HepG2 (cell line): ENCODE data around the gene TFDP2. TPM values are rescaled to one million over a fixed set of nuclear protein-coding genes. Genes with fewer than 3 reads are reported as not detected.
A peak's percentile ranks its signal among the peaks of the same experiment; 100 is the strongest.

Source experiments
- KDM4B ChIP-seq: sonication (generic); formaldehyde crosslinking; IDR thresholded peaks from 2 replicates; pipeline ENCODE4 v1.4.0; 2020; ENCODE audit warnings: missing genetic modification reagents
- MTA1 ChIP-seq: sonication (generic); formaldehyde crosslinking; IDR thresholded peaks from 2 replicates; pipeline ENCODE4 v1.4.0; 2020; ENCODE audit warnings: missing genetic modification reagents, mild to moderate bottlenecking, borderline replicate concordance
- NAIF1 ChIP-seq: sonication (generic); formaldehyde crosslinking; IDR thresholded peaks from 2 replicates; pipeline ENCODE4 v1.5.0; 2020; ENCODE audit warnings: mild to moderate bottlenecking, missing genetic modification reagents, borderline replicate concordance
- PHF20 ChIP-seq: sonication (generic); formaldehyde crosslinking; IDR thresholded peaks from 2 replicates; pipeline ENCODE4 v1.5.0; 2020; ENCODE audit warnings: mild to moderate bottlenecking, missing genetic modification reagents
- POGZ ChIP-seq: sonication (generic); formaldehyde crosslinking; IDR thresholded peaks from 2 replicates; pipeline ENCODE4 v1.4.0; 2020; ENCODE audit warnings: mild to moderate bottlenecking, missing genetic modification reagents
- POLR2AphosphoS5 ChIP-seq: IDR thresholded peaks from 2 replicates; pipeline ENCODE4 v1.6.1; 2012; ENCODE audit warnings: low read depth, low read length
- RBFOX2 ChIP-seq: fragments of 200-400 bp; formaldehyde crosslinking; IDR thresholded peaks from 2 replicates; pipeline ENCODE4 v1.6.1; 2017; ENCODE audit warnings: low read depth, mild to moderate bottlenecking, low read length
- SOX13 ChIP-seq, 3 experiments: fragments of 450-650 bp in 1 of 3; sonication (generic) in 1 of 3; formaldehyde crosslinking in 1 of 3; IDR thresholded peaks in 2 of 3; conservative IDR thresholded peaks in 1 of 3; 2 replicates each; pipeline versions ENCODE4 v1.5.0 to v1.6.1; 2016 to 2020; ENCODE audit warnings: antibody characterized with exemption in 1 of 3, mild to moderate bottlenecking in 1 of 3, missing compliant biosample characterization in 1 of 3, missing genetic modification reagents in 1 of 3, moderate library complexity in 1 of 3
- YEATS4 ChIP-seq: sonication (generic); formaldehyde crosslinking; IDR thresholded peaks from 2 replicates; pipeline ENCODE4 v1.4.0; 2020; ENCODE audit warnings: missing genetic modification reagents, borderline replicate concordance
- ZFX ChIP-seq: sonication (generic); formaldehyde crosslinking; IDR thresholded peaks from 2 replicates; pipeline ENCODE4 v1.4.0; 2020; ENCODE audit warnings: mild to moderate bottlenecking, low read depth, missing genetic modification reagents, moderate library complexity
- ZNF546 ChIP-seq: sonication (generic); formaldehyde crosslinking; conservative IDR thresholded peaks from 2 replicates; pipeline ENCODE4 v1.8.1; 2023; ENCODE audit warnings: mild to moderate bottlenecking, missing genetic modification reagents
- ZNF713 ChIP-seq: sonication (generic); formaldehyde crosslinking; IDR thresholded peaks from 2 replicates; pipeline ENCODE4 v1.4.0; 2020; ENCODE audit warnings: mild to moderate bottlenecking, missing genetic modification reagents
- ZNF816 ChIP-seq: sonication (generic); formaldehyde crosslinking; IDR thresholded peaks from 2 replicates; pipeline ENCODE4 v1.8.0; 2022; ENCODE audit warnings: missing genetic modification reagents, mild to moderate bottlenecking, borderline replicate concordance
- polyA plus RNA-seq, 8 experiments: library from polyadenylated mRNA; depleted of rRNA in 3 of 8; stranded (reverse) in 7 of 8; unstranded in 1 of 8; fragments of >200 nt; fragmentation: Illumina TruSeq in 4 of 8; extraction: Trizol in 4 of 8; gene quantifications; 2 replicates each; pipeline versions ENCODE4 v1.2.1 to v1.2.3, GENCODE V29; 2011 to 2016; ENCODE audit warnings: low read depth in 4 of 8, missing spikeins in 1 of 8, mixed read lengths in 1 of 8; ENCODE audit not compliant: insufficient read depth in 1 of 8
- total RNA-seq, 5 experiments: library from RNA; depleted of rRNA; stranded (reverse); fragments of >200 nt; fragmentation: Illumina TruSeq; extraction: Trizol; gene quantifications; 2 replicates each; pipeline ENCODE4 v1.2.3, GENCODE V29; 2016; ENCODE audit warnings: low read depth in 1 of 5
- TF ChIP-seq, protein P1 (sequence below): sonication (generic); formaldehyde crosslinking; IDR thresholded peaks from 2 replicates; pipeline ENCODE4 v1.9.0; 2021; ENCODE audit warnings: mild to moderate bottlenecking, missing genetic modification reagents
- TF ChIP-seq, protein P2 (sequence below): sonication (generic); formaldehyde crosslinking; IDR thresholded peaks from 2 replicates; pipeline ENCODE4 v1.9.0; 2021; ENCODE audit warnings: missing genetic modification reagents, mild to moderate bottlenecking, borderline replicate concordance
- TF ChIP-seq, protein P3 (sequence below): fragments of 450-650 bp; IDR thresholded peaks from 2 replicates; pipeline ENCODE4 v1.6.1; 2017
- TF ChIP-seq, protein P4 (sequence below): IDR thresholded peaks from 2 replicates; pipeline ENCODE4 v1.6.1; 2016
- TF ChIP-seq, protein P5 (sequence below): sonication (generic); formaldehyde crosslinking; IDR thresholded peaks from 2 replicates; pipeline ENCODE4 v1.4.0; 2020; ENCODE audit warnings: mild to moderate bottlenecking, missing genetic modification reagents

TFDP2 gene
- total and polyA plus RNA-seq, 2 of the 13 experiments (the other 11 are each of a cell fraction or from before 2014, with no cell fraction given) = 17.9 to 37.4 TPM

DNA sequence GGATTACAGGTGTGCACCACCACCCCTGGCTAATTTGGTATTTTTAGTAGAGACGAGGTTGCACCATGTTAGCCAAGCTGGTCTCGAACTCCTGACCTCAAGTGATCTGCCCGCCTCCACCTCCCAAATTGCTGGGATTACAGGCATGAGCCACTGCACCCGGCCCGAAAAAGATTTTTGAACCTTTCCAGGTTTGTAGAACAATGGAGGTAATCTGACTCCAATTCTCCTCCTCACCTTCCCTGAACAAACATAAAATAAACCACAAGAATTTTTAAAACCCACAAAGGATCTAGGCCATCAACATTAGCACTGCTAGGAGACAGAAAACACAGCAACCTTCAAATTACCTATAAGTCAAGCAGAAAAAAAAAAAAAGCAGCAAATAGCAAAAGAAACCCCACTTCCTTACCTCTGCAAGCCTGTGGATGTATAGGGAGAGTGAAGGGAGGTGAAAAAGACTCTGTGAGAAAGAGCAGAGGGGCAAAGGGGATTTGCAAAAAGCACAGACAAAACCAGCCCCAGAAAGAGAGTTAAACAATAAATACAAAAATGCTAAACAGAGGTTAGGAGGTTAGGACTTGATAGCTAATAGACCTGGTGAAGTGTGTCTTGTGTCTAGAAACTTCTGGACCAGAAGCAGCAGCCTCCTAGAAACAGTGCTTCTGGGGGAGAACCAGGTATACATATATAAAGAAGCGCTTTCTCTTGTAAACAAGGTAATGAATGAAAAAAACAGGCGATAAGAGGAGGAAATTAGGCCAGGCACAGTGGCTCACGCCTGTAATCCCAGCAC is 32.1 kb downstream of the TFDP2 start (continued):
- no peak for TF ChIP-seq ZFX
- TF ChIP-seq, protein P1, sequence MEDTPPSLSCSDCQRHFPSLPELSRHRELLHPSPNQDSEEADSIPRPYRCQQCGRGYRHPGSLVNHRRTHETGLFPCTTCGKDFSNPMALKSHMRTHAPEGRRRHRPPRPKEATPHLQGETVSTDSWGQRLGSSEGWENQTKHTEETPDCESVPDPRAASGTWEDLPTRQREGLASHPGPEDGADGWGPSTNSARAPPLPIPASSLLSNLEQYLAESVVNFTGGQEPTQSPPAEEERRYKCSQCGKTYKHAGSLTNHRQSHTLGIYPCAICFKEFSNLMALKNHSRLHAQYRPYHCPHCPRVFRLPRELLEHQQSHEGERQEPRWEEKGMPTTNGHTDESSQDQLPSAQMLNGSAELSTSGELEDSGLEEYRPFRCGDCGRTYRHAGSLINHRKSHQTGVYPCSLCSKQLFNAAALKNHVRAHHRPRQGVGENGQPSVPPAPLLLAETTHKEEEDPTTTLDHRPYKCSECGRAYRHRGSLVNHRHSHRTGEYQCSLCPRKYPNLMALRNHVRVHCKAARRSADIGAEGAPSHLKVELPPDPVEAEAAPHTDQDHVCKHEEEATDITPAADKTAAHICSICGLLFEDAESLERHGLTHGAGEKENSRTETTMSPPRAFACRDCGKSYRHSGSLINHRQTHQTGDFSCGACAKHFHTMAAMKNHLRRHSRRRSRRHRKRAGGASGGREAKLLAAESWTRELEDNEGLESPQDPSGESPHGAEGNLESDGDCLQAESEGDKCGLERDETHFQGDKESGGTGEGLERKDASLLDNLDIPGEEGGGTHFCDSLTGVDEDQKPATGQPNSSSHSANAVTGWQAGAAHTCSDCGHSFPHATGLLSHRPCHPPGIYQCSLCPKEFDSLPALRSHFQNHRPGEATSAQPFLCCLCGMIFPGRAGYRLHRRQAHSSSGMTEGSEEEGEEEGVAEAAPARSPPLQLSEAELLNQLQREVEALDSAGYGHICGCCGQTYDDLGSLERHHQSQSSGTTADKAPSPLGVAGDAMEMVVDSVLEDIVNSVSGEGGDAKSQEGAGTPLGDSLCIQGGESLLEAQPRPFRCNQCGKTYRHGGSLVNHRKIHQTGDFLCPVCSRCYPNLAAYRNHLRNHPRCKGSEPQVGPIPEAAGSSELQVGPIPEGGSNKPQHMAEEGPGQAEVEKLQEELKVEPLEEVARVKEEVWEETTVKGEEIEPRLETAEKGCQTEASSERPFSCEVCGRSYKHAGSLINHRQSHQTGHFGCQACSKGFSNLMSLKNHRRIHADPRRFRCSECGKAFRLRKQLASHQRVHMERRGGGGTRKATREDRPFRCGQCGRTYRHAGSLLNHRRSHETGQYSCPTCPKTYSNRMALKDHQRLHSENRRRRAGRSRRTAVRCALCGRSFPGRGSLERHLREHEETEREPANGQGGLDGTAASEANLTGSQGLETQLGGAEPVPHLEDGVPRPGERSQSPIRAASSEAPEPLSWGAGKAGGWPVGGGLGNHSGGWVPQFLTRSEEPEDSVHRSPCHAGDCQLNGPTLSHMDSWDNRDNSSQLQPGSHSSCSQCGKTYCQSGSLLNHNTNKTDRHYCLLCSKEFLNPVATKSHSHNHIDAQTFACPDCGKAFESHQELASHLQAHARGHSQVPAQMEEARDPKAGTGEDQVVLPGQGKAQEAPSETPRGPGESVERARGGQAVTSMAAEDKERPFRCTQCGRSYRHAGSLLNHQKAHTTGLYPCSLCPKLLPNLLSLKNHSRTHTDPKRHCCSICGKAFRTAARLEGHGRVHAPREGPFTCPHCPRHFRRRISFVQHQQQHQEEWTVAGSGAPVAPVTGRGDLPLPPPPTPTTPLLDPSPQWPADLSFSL = no peak
- no peak for TF ChIP-seq NAIF1 (CRISPR knock-in tag)
- TF ChIP-seq, protein P2, sequence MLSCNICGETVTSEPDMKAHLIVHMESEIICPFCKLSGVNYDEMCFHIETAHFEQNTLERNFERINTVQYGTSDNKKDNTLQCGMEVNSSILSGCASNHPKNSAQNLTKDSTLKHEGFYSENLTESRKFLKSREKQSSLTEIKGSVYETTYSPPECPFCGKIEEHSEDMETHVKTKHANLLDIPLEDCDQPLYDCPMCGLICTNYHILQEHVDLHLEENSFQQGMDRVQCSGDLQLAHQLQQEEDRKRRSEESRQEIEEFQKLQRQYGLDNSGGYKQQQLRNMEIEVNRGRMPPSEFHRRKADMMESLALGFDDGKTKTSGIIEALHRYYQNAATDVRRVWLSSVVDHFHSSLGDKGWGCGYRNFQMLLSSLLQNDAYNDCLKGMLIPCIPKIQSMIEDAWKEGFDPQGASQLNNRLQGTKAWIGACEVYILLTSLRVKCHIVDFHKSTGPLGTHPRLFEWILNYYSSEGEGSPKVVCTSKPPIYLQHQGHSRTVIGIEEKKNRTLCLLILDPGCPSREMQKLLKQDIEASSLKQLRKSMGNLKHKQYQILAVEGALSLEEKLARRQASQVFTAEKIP (CRISPR knock-in tag) = no peak
- TF ChIP-seq, protein P3, sequence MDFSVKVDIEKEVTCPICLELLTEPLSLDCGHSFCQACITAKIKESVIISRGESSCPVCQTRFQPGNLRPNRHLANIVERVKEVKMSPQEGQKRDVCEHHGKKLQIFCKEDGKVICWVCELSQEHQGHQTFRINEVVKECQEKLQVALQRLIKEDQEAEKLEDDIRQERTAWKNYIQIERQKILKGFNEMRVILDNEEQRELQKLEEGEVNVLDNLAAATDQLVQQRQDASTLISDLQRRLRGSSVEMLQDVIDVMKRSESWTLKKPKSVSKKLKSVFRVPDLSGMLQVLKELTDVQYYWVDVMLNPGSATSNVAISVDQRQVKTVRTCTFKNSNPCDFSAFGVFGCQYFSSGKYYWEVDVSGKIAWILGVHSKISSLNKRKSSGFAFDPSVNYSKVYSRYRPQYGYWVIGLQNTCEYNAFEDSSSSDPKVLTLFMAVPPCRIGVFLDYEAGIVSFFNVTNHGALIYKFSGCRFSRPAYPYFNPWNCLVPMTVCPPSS = no peak
- TF ChIP-seq POLR2AphosphoS5 = no peak
- TF ChIP-seq MTA1 (CRISPR knock-in tag) = no peak
- TF ChIP-seq SOX13 (IDR thresholded peaks at IDR 0.05) = peak; percentile 80
- peak in 1 of 2 experiments; percentile 98; a peak in 2 of 4 replicates for TF ChIP-seq SOX13 (CRISPR knock-in tag; conservative IDR thresholded peaks at IDR 0.05 in 1 of 2, IDR thresholded peaks at IDR 0.05 in 1 of 2)
- TF ChIP-seq ZNF816 = no peak
- no peak for TF ChIP-seq PHF20 (CRISPR knock-in tag)
- no peak for TF ChIP-seq KDM4B
- TF ChIP-seq ZNF546 = no peak
- TF ChIP-seq RBFOX2 = no peak
- TF ChIP-seq POGZ (CRISPR knock-in tag) = no peak
- TF ChIP-seq YEATS4 (CRISPR knock-in tag) = no peak
- TF ChIP-seq, protein P4, sequence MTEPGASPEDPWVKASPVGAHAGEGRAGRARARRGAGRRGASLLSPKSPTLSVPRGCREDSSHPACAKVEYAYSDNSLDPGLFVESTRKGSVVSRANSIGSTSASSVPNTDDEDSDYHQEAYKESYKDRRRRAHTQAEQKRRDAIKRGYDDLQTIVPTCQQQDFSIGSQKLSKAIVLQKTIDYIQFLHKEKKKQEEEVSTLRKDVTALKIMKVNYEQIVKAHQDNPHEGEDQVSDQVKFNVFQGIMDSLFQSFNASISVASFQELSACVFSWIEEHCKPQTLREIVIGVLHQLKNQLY (CRISPR knock-in tag) = no peak
- TF ChIP-seq, protein P5, sequence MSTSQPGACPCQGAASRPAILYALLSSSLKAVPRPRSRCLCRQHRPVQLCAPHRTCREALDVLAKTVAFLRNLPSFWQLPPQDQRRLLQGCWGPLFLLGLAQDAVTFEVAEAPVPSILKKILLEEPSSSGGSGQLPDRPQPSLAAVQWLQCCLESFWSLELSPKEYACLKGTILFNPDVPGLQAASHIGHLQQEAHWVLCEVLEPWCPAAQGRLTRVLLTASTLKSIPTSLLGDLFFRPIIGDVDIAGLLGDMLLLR (CRISPR knock-in tag) = no peak
- TF ChIP-seq ZNF713 (CRISPR knock-in tag) = no peak
